Gastroesophageal sphincter (tissue), 4 donors: Measurements from ENCODE around the gene PODXL2. TPM values are rescaled to one million over a fixed set of nuclear protein-coding genes. Genes with fewer than 3 reads are reported as not detected.

Experiments used
- ATAC-seq: fragments of 150-250 bp; one replicate; pipeline ENCODE4 v1.9.1; 2016; ENCODE audit warnings: mild to moderate bottlenecking, moderate library complexity
- H3K27ac ChIP-seq, 4 donors: fragments of 200-600 bp; sonication (generic) in 3 of 4; 1 replicate in 3 of 4; 2 replicates in 1 of 4; pipeline ENCODE4 v1.5.1; 2016 to 2019
- H3K27me3 ChIP-seq: fragments of 200-600 bp; sonication (generic); one replicate; pipeline ENCODE4 v1.5.1; 2019
- H3K36me3 ChIP-seq, 2 donors: fragments of 200-600 bp; sonication (generic); one replicate each; pipeline ENCODE4 v1.5.1; 2019; ENCODE audit warnings: control low read depth in 1 of 2
- H3K4me1 ChIP-seq, 3 donors: fragments of 200-600 bp; sonication (generic); 1 replicate in 2 of 3; 2 replicates in 1 of 3; pipeline ENCODE4 v1.5.1; 2016 to 2019; ENCODE audit warnings: control low read depth in 2 of 3
- H3K4me3 ChIP-seq, 2 donors: fragments of 200-600 bp; sonication (generic); one replicate each; pipeline ENCODE4 v1.5.1; 2019; ENCODE audit warnings: mild to moderate bottlenecking in 1 of 2, moderate library complexity in 1 of 2
- H3K9me3 ChIP-seq, 3 donors: fragments of 200-600 bp; sonication (generic); one replicate each; pipeline ENCODE4 v1.5.1; 2017 to 2019; ENCODE audit warnings: control low read depth in 2 of 3
- EP300 ChIP-seq: sonication (generic); formaldehyde crosslinking; IDR thresholded peaks from one replicate; pipeline ENCODE4 v1.6.1; 2017; ENCODE audit warnings: antibody characterized with exemption, mild to moderate bottlenecking
- POLR2A ChIP-seq, 2 donors: fragments of 450-650 bp; IDR thresholded peaks; one replicate each; pipeline ENCODE4 v1.6.1; 2017; ENCODE audit warnings: antibody characterized with exemption in 2 of 2, mild to moderate bottlenecking in 2 of 2, moderate library complexity in 1 of 2
- POLR2AphosphoS5 ChIP-seq: sonication (generic); formaldehyde crosslinking; IDR thresholded peaks from one replicate; pipeline ENCODE4 v1.6.1; 2017; ENCODE audit warnings: antibody characterized with exemption
- WGBS, 2 donors: methylation state at CpG; one replicate each; pipeline ENCODE4 v1.1.5; 2018; ENCODE audit warnings: low coverage in 1 of 2; 5-methylcytosine and 5-hydroxymethylcytosine counted together
- total RNA-seq, 4 donors: library from RNA; depleted of rRNA; stranded (reverse); fragments of >200 nt; gene quantifications; one replicate each; pipeline ENCODE4 v1.1.0, GENCODE V29; 2016
- TF ChIP-seq, protein P1 (sequence below), 4 experiments: fragments of 200-600 bp in 2 of 4; fragments of 450-650 bp in 2 of 4; sonication (generic) in 1 of 4; IDR thresholded peaks; one replicate each; pipeline ENCODE4 v1.5.1; 2017 to 2019; ENCODE audit warnings: antibody characterized with exemption in 4 of 4, mild to moderate bottlenecking in 2 of 4, moderate library complexity in 2 of 4

The PODXL2 gene
- total RNA-seq, 4 donors from 2014 or later: 1.9 to 2.8 (median 2.3) TPM

DNA sequence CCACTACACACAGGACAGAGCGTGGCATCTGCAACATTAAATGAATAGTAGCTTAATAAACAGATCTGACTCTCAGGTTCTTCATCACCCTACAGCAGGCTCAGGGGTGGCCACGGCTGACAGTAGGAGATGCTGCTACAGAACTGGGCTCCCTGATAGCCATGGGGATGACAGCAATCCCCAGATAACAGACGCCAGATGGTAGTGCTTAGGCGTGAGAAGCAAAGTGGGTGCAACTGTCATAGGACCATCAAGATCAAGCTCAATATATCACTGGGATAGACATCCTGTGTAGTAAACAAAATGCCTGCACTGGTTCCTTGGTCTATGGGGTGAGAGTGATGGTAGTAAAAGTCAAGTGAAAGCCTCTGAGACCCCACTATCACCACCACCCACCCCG lies 35.8 kb upstream of the PODXL2 start:
- Histone ChIP-seq H3K4me1 (peaks cover 0 to 32% (median 21%) of the 10 kb centered on the region in 3 donors), H3K36me3 (no peaks in the 10 kb centered on the region), H3K27ac (no peak overlapping the region), H3K9me3 (no peaks in the 10 kb centered on the region), H3K4me3 (no peak overlapping the region), H3K27me3 (no peaks in the 10 kb centered on the region)
- no peak for ATAC-seq
- TF ChIP-seq EP300 (no peak), POLR2AphosphoS5 (no peak), POLR2A (IDR thresholded peaks at IDR 0.05) (no peak)
- TF ChIP-seq, protein P1, sequence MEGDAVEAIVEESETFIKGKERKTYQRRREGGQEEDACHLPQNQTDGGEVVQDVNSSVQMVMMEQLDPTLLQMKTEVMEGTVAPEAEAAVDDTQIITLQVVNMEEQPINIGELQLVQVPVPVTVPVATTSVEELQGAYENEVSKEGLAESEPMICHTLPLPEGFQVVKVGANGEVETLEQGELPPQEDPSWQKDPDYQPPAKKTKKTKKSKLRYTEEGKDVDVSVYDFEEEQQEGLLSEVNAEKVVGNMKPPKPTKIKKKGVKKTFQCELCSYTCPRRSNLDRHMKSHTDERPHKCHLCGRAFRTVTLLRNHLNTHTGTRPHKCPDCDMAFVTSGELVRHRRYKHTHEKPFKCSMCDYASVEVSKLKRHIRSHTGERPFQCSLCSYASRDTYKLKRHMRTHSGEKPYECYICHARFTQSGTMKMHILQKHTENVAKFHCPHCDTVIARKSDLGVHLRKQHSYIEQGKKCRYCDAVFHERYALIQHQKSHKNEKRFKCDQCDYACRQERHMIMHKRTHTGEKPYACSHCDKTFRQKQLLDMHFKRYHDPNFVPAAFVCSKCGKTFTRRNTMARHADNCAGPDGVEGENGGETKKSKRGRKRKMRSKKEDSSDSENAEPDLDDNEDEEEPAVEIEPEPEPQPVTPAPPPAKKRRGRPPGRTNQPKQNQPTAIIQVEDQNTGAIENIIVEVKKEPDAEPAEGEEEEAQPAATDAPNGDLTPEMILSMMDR (IDR thresholded peaks at IDR 0.05): no peak
- WGBS, 2 donors: 80 to 84% methylated on average over 4 to 5 of the region's 5 CpGs

DNA sequence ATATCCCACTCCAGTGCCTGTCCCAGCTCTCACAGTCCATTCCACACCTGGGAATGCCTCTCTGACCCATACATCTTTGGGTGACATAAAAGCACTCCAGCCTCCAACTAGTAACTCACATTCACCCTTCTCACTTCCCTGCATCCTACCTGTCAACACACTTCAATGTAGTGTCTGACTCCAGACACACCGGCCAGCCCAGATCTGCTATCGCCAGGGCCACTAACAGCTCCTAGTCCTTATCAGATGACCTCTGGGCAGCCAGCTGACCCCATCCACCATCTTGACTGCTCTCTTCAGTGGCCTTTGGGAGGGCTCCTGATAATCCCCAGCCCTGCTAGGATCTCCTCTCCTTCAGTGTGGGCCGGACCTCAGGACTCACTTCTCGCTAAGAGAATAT lies 33.7 kb upstream of the PODXL2 start:
- 55 to 80% methylated on average over 2 of the region's 4 CpGs for WGBS, 2 donors
- no peak for TF ChIP-seq POLR2A (IDR thresholded peaks at IDR 0.05)
- no peak for TF ChIP-seq EP300
- TF ChIP-seq, protein P1 (IDR thresholded peaks at IDR 0.05): no peak
- TF ChIP-seq POLR2AphosphoS5: no peak
- H3K9me3 ChIP-seq: no peaks in the 10 kb centered on the region
- ATAC-seq: no peak
- peaks cover 0 to 27% (median 9%) of the 10 kb centered on the region in 3 donors for H3K4me1 ChIP-seq
- H3K4me3 ChIP-seq: no peak overlapping the region
- peaks cover 0 to 2% of the 10 kb centered on the region in 2 donors for H3K36me3 ChIP-seq
- H3K27me3 ChIP-seq: no peaks in the 10 kb centered on the region
- no peak overlapping the region for H3K27ac ChIP-seq

DNA sequence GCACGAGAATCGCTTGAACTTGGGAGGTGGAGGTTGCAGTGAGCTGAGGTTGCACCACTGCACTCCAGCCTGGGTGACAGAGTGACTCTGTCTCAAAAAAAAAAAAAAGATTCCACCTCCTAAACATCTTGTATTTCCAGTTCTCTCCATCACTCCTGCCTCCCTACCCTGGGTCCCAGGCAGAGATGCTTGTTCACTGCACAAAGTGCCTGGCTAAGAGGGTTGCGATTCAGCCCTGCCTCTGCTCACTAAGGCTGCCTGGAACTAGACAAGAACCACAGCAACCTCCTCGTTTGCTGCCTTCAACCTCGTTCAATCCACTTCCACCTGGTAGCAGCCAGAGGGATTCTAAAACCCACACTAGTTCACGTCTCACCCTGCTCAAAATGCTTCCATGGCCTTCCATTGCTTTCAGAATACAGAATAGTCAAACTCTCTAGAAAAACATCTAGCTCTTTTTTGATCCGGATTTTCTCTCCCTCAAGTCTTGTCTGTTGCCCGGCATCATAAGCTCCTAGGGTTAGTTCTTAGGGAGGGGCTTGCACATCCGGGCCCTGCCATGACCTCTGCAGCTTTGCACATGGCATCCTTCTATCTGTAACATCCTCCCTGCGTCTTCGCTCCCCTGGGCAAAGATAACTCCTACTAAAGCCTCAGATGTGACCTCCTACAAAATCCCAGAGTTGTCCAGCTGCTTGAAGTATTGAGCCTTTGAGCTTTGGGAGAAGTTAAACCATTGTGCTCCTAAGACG lies 31.8 kb upstream of the PODXL2 start:
- no peaks in the 10 kb centered on the region for H3K9me3 ChIP-seq
- peaks cover 0 to 15% (median 4%) of the 10 kb centered on the region in 3 donors for H3K4me1 ChIP-seq
- 60 to 67% methylated on average over 9 to 12 of the region's 12 CpGs for WGBS, 2 donors
- no peak for TF ChIP-seq POLR2A (IDR thresholded peaks at IDR 0.05)
- TF ChIP-seq, protein P1 (IDR thresholded peaks at IDR 0.05): no peak
- no peak for TF ChIP-seq EP300
- TF ChIP-seq POLR2AphosphoS5: no peak
- H3K4me3 ChIP-seq: peak overlapping the region in 1 of 2 donors; percentile 56
- H3K36me3 ChIP-seq: peaks cover 0 to 3% of the 10 kb centered on the region in 2 donors
- no peaks in the 10 kb centered on the region for H3K27me3 ChIP-seq
- H3K27ac ChIP-seq: peak overlapping the region in 1 of 4 donors; percentile 84
- no peak for ATAC-seq

DNA sequence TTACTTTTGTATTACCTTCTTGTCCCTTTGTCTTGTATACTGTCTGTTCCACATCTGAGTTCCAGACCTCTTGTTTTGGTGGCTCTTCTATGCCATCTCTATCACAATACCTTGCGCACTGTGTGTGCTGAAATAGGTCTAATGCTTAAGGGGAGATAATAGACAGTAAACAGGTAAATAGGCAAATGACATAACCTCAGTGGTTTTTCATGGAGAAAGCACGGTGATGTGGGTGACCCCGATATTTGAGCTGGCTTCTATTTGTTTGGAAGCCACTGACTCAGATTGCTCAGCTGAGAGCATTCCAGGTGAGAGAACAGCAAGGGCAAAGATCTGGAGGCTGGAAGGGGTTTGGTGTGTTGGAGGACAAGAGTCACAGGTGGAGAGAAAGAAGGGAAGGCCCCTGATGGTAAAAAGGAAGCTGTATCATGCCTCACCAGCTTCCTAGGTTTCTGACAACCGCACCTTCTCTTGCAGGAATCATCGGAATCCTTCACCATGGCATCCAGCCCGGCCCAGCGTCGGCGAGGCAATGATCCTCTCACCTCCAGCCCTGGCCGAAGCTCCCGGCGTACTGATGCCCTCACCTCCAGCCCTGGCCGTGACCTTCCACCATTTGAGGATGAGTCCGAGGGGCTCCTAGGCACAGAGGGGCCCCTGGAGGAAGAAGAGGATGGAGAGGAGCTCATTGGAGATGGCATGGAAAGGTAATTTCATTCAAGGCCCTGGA lies 30.0 kb upstream of the PODXL2 start:
- no peak for TF ChIP-seq POLR2A (IDR thresholded peaks at IDR 0.05)
- TF ChIP-seq, protein P1 (IDR thresholded peaks at IDR 0.05): no peak
- no peak for TF ChIP-seq POLR2AphosphoS5
- TF ChIP-seq EP300: no peak
- no peaks in the 10 kb centered on the region for H3K9me3 ChIP-seq
- peak overlapping the region; percentile 32 to 56 for H3K4me3 ChIP-seq
- H3K27ac ChIP-seq: peak overlapping the region in 2 of 4 donors; percentile 71 to 84
- ATAC-seq: no peak
- 42 to 50% methylated on average over 2 to 5 of the region's 14 CpGs for WGBS, 2 donors
- no peaks in the 10 kb centered on the region for H3K27me3 ChIP-seq
- H3K36me3 ChIP-seq: peaks cover 0 to 3% of the 10 kb centered on the region in 2 donors
- peaks cover 0 to 15% (median 4%) of the 10 kb centered on the region in 3 donors for H3K4me1 ChIP-seq
